Stimulated activated CD4-positive, alpha-beta T cell treated with anti-CD3 and anti-CD28 coated beads, Interleukin-2, amount 100 ng/mL, for 24 hours (primary cell): ENCODE data around the gene MEIS3.
"Not testable (repeated sequence)": the region's sequence is repeated elsewhere in the genome, so short reads cannot be mapped to it uniquely, and the experiment has no call there.

ENCODE experiments used
- DNase-seq, 2 donors: peaks; one replicate each; pipeline ENCODE4 v3.0.0-alpha.2; 2020

The MEIS3 gene

GRCh38 chr19:47381653-47382279, 37.6 kb downstream of the MEIS3 start:
- DNase-seq = no peak

- DNase-seq = no peak
These were observed 38.2 kb downstream of the MEIS3 start for GRCh38 chr19:47381121-47381520.

GRCh38 chr19:47380559-47380958, 38.8 kb downstream of the MEIS3 start:
- no peak for DNase-seq

GRCh38 chr19:47379381-47379938, 39.9 kb downstream of the MEIS3 start:
- DNase-seq = no peak

GRCh38 chr19:47378246-47378645, 41.1 kb downstream of the MEIS3 start:
- DNase-seq = no peak

DNA sequence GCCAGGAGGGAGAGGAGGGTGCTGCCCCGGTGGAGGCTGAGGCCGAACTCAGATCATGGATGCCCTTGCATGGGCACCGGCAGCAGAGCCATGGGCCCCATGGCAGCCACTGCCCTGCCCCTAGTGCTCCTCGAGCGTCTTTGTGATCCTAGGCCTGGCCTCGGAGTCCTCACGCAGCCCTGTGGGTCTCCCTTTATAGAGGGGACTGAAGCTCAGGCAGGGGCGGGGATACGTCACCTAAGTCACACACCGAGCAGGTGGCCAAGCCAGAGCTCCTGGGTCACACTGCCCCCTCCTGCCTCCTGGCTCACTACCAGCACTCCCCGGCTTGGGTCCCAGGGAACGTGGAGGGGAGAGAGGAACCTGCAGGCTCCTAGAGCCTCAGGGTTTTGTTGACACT, 41.5 kb downstream of the MEIS3 start:
- no peak for DNase-seq

DNA sequence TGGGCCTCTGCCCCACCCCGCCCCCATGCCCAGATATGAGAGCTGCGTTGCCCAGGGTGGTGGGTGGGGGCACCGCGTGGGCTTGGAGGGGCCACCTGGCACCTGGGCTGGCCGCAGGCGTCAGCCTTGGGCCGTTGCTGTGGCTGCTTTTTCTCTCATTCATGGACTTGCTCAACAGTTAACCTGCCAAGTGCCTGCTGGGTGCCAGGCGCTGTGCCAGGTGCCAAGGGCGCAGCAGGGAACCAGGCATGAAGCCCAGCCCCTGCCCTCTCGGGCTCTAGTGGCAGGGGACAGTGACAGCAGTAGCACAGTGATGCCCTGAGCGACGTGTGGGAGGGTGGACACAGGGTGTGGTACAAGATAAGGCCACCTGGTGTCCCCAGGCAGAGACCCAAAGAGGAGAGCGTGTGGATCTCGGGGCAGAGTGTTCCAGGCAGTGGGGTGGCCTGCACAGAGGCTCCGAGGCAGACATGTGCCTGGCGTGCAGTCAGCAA, 42.1 kb downstream of the MEIS3 start:
- no peak for DNase-seq

DNA sequence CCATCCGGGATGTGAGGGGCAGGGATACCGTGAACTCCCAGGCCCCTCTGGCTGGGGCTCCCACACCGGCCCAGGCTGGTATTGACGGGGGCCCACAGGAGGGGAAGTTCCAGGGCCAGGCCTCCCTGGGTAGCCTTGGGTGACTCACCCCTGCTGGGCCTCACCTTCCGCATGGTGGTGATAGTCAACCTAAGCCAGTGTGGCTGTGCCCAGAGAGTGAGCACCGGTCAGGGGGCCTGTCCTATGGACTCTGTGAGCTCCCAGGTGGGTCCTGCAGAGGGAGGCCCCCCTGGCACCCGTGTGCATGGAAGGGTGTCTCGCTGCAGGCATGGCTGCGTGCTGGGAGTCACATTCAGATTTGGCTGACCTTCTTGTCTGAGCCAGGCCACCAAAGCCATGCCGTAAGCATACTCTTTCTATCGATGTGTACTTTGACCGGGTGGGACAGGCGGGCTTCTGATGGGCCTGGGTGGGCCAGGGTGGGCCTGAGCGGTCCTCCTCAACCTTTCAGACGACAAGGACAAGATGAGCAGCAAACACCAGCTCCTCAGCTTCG, 42.7 kb downstream of the MEIS3 start:
- no peak for DNase-seq

DNA sequence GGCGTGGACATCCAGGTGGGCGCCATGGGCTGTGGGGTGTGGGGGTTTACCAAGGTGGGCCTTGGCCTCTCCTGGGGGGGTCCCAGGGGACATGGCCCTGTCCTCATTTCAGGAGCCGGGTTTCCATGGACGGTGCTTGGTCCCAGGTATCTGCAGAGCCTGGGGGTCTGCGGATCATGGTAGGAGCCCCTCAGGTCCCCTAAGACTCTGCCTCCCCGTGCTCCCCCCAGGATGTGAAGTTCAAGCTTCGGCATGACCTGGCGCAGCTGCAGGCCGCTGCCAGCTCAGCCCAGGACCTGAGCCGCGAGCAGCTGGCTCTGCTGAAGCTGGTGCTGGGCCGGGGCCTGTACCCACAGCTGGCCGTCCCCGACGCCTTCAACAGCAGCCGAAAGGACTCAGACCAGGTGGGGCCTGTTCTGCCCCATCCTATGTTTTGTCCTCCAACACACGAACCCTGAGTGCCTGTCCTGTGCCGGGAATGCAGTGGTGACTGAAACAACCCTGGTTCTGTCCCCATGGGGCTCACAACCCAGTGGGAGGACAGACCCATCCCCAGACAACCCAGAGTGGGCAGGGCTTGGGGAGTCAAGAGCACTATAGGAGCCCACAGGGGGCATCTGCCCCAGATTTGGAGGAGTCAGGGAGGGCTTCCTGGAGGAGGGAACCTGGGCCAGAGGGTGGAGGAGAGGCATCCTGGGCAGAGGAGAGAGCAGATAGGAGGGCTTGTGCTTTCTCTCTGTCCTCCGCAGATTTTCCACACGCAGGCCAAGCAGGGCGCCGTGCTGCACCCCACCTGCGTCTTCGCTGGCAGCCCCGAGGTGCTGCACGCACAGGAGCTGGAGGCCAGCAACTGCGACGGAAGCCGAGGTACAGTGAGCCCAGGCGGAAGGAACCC, 43.4 kb downstream of the MEIS3 start:
- no peak for DNase-seq

GRCh38 chr19:47374876-47375693, 44.2 kb downstream of the MEIS3 start:
- DNase-seq = no peak

DNA sequence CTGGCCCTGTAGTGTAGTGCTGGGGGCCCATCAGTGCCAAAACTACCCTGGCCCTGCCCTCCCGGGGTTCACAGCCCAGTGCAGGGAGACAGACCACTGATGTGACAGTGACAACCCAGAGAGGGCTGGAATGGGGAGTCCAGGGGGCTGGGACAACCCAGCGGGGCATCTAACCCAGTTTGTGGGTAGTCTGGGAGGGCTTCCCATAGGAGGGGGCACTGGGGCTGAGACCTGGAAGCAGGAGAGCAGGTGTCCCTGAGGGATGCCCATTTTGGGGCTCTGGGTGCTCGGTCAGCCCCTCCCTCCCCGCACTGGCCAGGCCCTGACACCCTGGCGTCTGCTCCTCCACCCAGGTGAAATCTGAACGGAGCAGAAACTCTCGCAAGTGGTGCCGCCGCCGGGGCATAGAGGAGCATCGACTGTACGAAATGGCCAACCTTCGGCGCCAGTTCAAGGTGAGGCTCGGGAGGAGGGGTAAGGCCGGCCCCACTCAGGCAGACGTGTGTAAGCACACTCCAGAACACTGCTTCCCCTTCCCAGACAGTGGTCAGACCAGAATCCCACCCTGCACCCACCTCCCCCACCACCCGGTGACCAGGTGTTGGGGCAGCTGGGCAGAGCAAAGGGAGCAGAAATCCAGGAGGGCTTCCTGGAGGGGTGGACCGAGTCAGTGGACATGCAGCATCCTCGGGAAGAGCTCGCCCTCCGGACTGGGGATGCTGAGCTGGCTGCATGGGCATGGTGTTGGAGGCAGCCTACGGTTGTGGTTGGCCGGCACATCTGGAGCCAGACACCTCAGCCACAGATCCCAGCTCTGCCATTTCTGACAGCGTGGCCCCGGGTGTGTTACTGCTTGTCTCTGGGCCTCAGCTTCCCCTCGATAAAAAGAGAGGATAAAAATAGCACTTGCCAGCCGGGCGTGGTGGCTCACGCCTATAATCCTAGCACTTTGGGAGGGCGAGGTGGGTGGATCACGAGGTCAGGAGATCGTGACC, 45.8 kb downstream of the MEIS3 start:
- DNase-seq = no peak

- DNase-seq = no peak
These were observed 46.7 kb downstream of the MEIS3 start for GRCh38 chr19:47372603-47373002.

DNA sequence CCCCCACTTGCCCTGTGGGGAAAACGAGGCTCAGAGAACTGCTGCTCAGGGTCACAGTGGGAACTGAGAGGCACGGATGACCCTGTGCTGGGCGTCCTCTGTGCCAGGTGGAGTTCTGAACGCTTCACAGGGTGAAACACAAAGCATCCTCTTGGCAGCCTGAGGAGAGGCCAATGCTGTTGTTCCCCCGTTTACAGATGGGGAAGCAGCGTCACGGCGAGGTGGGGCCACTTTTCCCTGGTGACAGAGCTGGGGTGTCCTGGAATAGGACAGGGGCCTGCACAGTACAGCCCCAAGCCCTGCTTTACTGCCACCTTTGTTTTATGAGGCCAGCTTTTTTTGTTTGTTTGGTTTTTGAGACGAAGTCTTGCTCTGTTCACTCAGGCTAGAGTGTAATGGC, 48.1 kb downstream of the MEIS3 start:
- no peak for DNase-seq

DNA sequence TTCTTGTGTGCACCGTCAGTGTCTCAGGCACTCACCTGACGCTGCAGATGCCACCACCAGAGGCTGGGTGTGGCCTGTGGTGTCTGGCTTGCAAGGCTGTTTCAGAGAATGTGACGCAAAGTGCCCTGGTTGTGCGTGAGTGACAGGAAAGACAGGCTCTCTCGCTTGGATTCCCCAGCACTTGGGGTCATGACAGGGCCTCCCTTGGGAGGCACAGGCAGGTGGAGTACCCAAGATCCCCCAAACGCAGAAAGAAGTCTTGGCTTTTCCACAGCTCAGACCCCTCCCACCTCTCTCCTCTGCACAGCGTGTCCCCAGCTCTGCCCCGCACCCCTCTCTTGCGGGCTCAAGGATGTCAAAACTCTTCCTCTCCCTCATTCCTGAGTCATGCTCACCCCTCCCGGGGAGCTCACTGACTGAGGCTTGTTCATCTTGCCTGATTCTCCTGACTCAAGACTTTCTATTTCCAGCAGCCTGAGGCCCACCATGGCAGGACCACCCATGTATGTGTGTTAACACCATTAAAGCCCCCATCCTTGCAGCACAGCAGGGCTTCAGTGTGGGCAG, 49.2 kb downstream of the MEIS3 start:
- no peak for DNase-seq

- DNase-seq = not testable (repeated sequence)
These were observed 53.9 kb downstream of the MEIS3 start for GRCh38 chr19:47365455-47365854.

- no peak for DNase-seq
These were observed 55.4 kb downstream of the MEIS3 start for GRCh38 chr19:47363758-47364531.

DNA sequence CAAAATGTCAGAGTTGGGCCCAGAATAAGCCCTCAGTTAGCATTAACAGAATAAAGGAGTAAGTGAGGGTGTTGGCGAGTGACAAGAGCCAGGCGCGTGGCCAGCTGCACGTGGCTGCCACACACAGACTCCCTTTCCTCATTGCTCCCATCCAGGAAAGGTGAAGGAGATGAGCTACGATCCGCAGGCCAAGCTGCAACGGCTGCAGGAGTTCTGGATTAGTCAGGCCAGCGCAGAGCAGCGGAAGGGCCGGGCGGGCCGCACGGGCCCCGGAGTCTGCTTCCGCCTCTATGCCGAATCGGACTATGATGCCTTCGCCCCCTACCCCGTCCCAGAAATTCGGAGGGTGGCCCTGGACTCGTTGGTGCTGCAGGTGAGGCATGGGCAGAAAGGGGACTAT, 57.0 kb downstream of the MEIS3 start:
- DNase-seq = no peak

- DNase-seq = no peak
These were observed 60.4 kb downstream of the MEIS3 start for GRCh38 chr19:47358936-47359335.

GRCh38 chr19:47357788-47358680, 61.3 kb downstream of the MEIS3 start:
- no peak for DNase-seq
